Mesodermal cell (in vitro differentiated cells): ENCODE data around the gene PIGP.

ENCODE experiments used
- H3K27ac ChIP-seq: 2 replicates; pipeline ENCODE4 v1.7.0; 2013; ENCODE audit warnings: mild to moderate bottlenecking, low read depth, low read length, moderate library complexity; ENCODE audit not compliant: severe bottlenecking
- H3K36me3 ChIP-seq: 2 replicates; pipeline ENCODE4 v1.7.1; 2013; ENCODE audit warnings: mild to moderate bottlenecking, low read length, moderate library complexity; ENCODE audit not compliant: control insufficient read depth, insufficient read depth
- H3K4me1 ChIP-seq: one replicate; pipeline ENCODE4 v1.7.1; 2013; ENCODE audit warnings: mild to moderate bottlenecking, low read length; ENCODE audit not compliant: insufficient read depth, control insufficient read depth, poor library complexity, severe bottlenecking
- H3K4me3 ChIP-seq: 2 replicates; pipeline ENCODE4 v1.7.0; 2013; ENCODE audit warnings: low read length, control low read depth, mild to moderate bottlenecking; ENCODE audit not compliant: insufficient read depth, poor library complexity, severe bottlenecking; ENCODE audit errors: extremely low read depth
- H3K9me3 ChIP-seq: 2 replicates; pipeline ENCODE4 v1.7.1; 2013; ENCODE audit warnings: mild to moderate bottlenecking, low read length, moderate library complexity; ENCODE audit not compliant: control insufficient read depth
- WGBS, 2 experiments: methylation state at CpG; one replicate each; pipeline ENCODE4 v1.1.5; 2013; ENCODE audit warnings: missing lambda C conversion rate in 2 of 2; ENCODE audit not compliant: insufficient coverage in 2 of 2; 5-methylcytosine and 5-hydroxymethylcytosine counted together

PIGP gene

DNA sequence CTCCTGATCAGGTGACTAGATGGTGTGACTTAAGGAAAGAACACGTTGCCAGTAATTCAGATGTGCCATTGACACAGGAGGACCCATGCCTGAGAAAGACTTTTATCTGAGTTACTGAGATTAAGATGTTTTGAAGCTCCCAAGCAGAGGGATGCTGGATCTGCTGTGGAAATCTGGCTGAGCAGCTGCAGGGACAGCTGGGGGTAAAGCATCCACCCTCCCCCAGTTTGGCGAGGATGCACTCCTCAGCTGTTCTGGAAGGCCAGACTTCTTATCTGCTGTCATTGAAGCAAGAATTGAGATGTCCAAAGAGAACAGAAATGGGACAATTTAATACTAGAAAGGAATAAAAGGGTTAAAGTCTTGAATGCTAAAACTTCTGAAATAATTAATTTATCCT, 25.9 kb upstream of the PIGP start:
- 88 to 100% methylated on average over 1 of the region's 2 CpGs for WGBS, 2 experiments
- Histone ChIP-seq H3K4me3 (no peak overlapping the region), H3K36me3 (peaks cover 51% of the 10 kb centered on the region), H3K27ac (no peak overlapping the region), H3K9me3 (no peaks in the 10 kb centered on the region), H3K4me1 (no peaks in the 10 kb centered on the region)

DNA sequence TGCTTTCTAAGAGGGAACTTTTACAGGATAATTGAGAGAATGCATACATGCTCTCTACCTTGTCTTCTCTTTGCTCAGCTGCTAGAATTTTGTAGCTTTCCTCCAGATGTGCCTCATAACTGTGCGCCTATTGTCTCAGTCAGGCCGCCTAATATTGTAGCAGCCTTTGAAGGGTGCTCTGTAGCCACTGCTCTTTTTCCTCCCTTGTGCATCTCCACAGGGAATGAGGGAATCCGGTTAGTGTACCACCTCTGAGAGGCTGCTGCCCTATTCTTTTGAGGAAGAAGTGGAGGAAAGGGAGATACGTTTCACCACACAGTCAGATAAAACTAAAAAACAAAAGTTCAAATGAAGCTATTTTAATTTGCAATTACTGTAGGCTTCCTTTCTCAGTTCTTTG, 22.9 kb upstream of the PIGP start:
- 85 to 100% methylated on average over 2 of the region's 4 CpGs for WGBS, 2 experiments
- no peaks in the 10 kb centered on the region for H3K9me3 ChIP-seq
- H3K36me3 ChIP-seq, result peaks cover 53% of the 10 kb centered on the region
- no peak overlapping the region for H3K4me3 ChIP-seq
- H3K4me1 ChIP-seq, result no peaks in the 10 kb centered on the region
- no peak overlapping the region for H3K27ac ChIP-seq

DNA sequence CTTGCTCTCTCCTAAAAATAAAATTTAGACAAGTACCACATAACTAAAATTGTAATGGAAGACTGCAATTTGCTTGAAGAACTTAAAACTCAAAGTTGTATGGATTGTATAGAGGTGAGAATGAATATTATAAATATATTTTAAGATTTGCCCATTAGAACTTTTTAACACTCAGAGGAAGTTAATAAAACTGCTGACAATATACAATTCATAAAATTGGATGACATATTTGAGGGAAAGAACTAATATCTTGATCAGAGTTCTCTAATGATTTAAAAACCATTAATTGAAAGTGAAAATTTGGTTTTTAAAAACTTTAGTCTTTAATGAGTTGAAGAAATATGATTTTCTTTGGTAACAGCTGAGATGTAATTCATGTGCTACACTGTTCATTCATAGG, 21.1 kb upstream of the PIGP start:
- Histone ChIP-seq H3K4me1 (no peaks in the 10 kb centered on the region), H3K27ac (no peak overlapping the region), H3K36me3 (peaks cover 58% of the 10 kb centered on the region)

DNA sequence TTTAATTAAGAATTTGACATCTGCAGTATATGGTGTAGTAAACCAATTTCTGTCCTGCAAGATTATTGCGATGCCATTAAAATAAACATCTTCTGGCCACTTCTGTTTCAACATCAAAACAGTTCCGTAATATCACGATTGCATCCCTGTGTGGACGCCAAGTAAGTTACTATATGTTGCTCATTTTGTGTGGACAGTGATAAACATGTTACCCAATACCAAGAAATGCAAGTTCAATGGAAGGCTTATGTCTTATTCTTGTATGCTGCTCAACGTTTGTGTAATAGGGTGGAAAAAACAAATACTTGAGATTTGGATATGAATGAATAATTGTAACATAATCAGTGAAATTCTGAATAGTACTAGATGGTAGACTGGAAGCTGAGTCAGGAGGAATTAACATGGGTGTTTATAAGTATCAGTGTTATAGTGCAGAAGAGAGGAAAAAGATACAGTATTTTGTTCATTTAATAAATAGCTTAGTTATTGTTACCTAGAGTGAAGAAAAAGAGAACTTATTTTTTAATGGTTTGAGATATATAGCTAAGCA, 15.4 kb upstream of the PIGP start:
- 77% methylated on average over 1 of the region's 5 CpGs; no CpG with 5 or more reads in 1 of the 2 experiments for WGBS, 2 experiments
- peaks cover 33% of the 10 kb centered on the region for H3K36me3 ChIP-seq
- no peaks in the 10 kb centered on the region for H3K9me3 ChIP-seq
- H3K27ac ChIP-seq, result no peak overlapping the region
- H3K4me1 ChIP-seq, result no peaks in the 10 kb centered on the region
- no peak overlapping the region for H3K4me3 ChIP-seq

More for the DNA sequence above, 21.1 kb upstream of the PIGP start:
- H3K4me3 ChIP-seq, result no peak overlapping the region
- no peaks in the 10 kb centered on the region for H3K9me3 ChIP-seq

DNA sequence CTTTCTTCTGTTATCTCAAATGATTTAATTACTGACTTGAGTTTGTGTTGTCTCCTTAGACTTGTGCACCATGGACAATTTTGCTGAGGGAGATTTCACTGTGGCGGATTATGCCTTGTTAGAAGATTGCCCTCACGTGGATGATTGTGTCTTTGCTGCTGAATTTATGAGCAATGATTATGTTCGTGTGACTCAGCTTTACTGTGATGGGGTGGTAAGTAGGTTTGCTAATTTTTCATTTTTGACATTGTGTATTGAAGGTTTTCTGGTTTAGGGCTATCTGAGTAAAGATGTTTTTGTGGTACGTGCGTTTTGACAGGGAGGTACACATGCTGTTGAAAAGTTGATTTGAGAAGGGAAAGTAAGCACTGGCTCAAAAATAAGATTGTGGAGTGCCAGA, 14.3 kb upstream of the PIGP start:
- no peaks in the 10 kb centered on the region for H3K9me3 ChIP-seq
- no peak overlapping the region for H3K27ac ChIP-seq
- WGBS, 2 experiments, result 94 to 95% methylated on average over 5 of the region's 5 CpGs
- no peak overlapping the region for H3K4me3 ChIP-seq
- H3K36me3 ChIP-seq, result peaks cover 33% of the 10 kb centered on the region
- no peaks in the 10 kb centered on the region for H3K4me1 ChIP-seq

DNA sequence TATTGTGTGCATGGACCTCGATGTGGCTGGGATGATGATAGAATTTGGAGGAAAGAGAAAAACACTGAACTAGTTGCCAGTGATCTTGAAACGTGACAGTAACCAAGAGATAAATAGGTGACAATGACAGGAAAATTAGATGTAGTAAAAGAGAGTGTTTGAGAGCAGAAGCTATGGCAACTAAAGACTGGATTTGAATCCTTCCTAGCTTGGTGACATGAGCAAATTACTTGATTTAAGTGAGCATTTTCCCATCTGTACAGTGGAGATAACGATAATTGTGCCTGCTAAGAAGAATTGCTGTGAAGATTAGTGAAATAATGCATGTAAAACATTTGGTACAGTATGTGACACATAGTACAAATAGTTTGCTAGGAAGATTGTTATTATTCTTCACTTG, 12.9 kb upstream of the PIGP start:
- Histone ChIP-seq H3K27ac (no peak overlapping the region), H3K36me3 (peaks cover 30% of the 10 kb centered on the region), H3K4me1 (no peaks in the 10 kb centered on the region), H3K4me3 (no peak overlapping the region), H3K9me3 (no peaks in the 10 kb centered on the region)
- 79 to 96% methylated on average over 3 of the region's 3 CpGs for WGBS, 2 experiments

DNA sequence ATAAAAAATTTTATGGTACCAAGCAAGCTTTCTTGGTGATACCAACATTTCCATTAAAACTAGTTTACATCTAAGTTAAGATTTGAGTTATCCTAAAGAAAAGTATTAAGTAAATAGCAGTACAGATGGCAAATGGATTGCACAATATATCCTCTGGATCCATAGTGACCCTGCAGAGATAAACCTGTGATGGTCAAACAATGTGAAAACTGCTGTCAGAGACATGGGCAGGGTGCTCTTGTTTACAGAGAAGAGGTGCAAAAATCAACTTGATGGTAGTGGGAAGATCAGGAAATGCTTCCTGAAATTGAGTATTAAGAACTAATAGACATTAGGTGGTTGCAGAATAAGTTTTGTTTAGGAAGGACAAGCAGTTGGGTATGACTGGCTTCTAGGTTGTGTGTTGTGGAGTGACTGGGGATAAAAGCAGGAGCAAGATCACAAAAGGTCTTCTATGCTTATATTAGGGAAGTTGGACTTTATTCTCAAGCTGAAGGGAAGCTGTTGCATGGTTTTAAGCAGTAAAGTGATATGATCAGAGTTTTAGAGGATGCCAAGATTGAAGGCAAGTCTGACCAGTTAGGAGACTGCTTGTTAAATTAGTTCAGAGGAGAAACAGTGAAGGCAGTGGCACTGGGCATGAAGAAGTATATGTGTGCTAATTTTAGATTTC, 10.1 kb upstream of the PIGP start:
- peaks cover 12% of the 10 kb centered on the region for H3K36me3 ChIP-seq
- no peaks in the 10 kb centered on the region for H3K4me1 ChIP-seq
- H3K27ac ChIP-seq, result no peak overlapping the region
- no peak overlapping the region for H3K4me3 ChIP-seq
- H3K9me3 ChIP-seq, result no peaks in the 10 kb centered on the region

DNA sequence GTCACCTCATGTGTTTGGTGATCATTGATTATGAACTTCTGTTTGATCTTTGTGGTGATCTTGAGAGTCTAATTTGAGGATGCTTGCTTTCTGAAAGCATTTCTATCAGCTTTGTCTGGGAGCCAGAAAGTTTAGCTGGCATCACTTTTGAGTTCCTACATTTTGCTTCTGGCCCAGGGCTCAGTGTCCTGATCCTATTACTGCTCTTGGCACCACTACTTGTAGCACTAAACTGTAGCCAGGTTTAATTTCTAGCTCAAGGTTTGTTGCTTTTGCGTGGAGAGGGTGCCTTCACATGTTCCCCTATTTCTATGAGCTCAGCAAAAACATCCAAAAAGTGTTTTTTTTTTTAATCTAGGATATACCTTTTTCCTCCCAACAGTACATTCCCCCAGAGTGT, 9.5 kb upstream of the PIGP start:
- H3K4me1 ChIP-seq, result no peaks in the 10 kb centered on the region
- no peak overlapping the region for H3K27ac ChIP-seq
- H3K9me3 ChIP-seq, result no peaks in the 10 kb centered on the region
- 100% methylated on average over 1 of the region's 1 CpG; no CpG with 5 or more reads in 1 of the 2 experiments for WGBS, 2 experiments
- H3K4me3 ChIP-seq, result no peak overlapping the region
- peaks cover 12% of the 10 kb centered on the region for H3K36me3 ChIP-seq

DNA sequence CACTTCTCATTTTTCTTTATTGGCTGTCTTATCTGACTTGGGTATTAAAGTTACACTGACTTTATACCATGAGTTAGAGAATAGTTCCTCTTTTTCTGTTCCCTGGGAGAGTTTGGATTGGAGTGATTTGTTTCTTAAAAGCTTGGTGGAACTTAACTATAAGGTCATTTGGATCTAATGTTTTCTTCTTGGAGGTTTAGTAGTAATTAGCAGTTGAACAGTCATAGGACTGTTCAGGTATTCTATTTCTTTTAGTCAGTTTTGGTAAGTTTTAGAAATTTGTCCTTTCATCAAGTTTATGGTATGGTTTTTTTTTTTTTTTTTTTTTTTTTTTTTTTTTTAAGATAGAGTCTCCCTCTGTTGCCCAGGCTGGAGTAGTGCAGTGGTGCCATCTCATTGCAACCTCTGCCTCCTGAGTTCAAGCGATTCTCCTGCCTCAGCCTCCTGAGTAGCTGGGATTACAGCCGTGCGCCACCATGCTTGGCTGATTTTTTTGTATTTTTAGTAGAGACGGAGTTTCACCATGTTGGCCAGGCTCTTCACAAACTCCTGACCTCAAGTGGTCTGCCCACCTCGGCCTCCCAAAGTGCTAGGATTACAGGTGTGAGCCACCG, 6.4 kb upstream of the PIGP start:
- Histone ChIP-seq H3K27ac (no peak overlapping the region), H3K4me3 (no peak overlapping the region), H3K4me1 (no peaks in the 10 kb centered on the region), H3K9me3 (no peaks in the 10 kb centered on the region), H3K36me3 (peaks cover 5% of the 10 kb centered on the region)
- 50 to 100% methylated on average over 1 to 2 of the region's 6 CpGs for WGBS, 2 experiments

DNA sequence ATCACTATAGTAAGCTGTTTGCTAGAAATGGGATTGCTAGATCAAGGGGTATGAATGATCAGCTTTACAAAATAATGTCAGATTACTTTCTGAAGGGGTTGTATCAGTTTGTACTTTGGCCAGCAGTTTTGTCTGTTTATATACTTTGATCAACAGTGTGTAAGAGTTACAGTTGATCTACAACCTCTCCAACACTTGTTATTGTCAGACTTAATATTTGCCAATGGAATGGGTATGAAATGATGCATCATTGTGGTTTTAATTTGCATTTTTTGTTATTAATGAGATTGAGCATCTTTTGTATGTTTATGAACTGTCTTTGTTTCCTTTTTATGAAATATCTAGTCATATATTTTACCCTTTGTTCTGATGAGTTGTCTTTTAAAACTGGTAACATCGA, 4.5 kb upstream of the PIGP start:
- H3K4me3 ChIP-seq, result no peak overlapping the region
- H3K4me1 ChIP-seq, result no peaks in the 10 kb centered on the region
- no CpG with 5 or more reads among the region's 1 CpG for WGBS, 2 experiments
- no peaks in the 10 kb centered on the region for H3K36me3 ChIP-seq
- H3K9me3 ChIP-seq, result no peaks in the 10 kb centered on the region
- H3K27ac ChIP-seq, result no peak overlapping the region

DNA sequence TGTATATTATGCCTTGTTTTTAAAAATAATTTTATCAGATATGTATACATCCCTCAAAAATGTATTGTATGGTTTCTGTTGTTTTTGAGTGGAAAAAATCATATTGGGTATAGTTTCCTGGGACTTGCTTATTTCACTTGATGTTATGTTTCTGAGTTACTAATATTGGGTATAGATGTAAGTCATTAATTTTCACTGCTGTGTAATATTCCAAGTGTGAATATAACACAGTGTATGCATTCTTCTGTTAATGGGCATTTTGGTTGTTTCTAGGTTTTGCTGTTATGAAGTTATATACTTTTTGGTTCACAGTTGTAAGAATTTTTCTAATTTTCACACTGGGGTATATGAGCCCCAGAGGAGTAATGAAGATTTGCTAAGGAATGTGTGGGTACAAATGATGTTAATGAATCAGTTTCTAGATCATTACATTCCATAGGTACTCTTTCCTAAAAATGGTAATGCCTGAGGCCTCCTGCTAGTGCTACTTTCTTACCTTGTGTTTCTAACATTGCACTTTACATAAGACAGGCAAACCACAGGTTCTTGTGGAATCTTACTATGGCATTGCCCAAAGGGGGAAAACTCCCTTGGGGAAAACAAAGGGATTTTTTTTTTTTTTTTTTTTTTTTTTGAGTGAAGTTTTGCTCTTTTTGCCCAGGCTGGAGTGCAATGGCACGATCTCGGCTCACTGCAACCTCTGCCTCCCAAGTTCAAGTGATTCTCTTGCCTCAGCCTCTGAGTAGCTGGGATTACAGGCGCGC, 3.4 kb upstream of the PIGP start:
- H3K27ac ChIP-seq, result no peak overlapping the region
- WGBS, 2 experiments, result 93 to 100% methylated on average over 2 to 4 of the region's 4 CpGs
- no peak overlapping the region for H3K4me3 ChIP-seq

More for the DNA sequence above, 3.4 kb upstream of the PIGP start:
- H3K36me3 ChIP-seq, result no peaks in the 10 kb centered on the region
- H3K4me1 ChIP-seq, result peaks cover 4% of the 10 kb centered on the region
- no peaks in the 10 kb centered on the region for H3K9me3 ChIP-seq
